GM19452 (cell line): ENCODE results near the gene PBX3.

Experiments
- ATAC-seq: cut with Tn5 transposase; IDR thresholded peaks from one replicate; pipeline ENCODE4 v1.9.1; 2021; ENCODE audit not compliant: unreplicated experiment

PBX3 gene

DNA sequence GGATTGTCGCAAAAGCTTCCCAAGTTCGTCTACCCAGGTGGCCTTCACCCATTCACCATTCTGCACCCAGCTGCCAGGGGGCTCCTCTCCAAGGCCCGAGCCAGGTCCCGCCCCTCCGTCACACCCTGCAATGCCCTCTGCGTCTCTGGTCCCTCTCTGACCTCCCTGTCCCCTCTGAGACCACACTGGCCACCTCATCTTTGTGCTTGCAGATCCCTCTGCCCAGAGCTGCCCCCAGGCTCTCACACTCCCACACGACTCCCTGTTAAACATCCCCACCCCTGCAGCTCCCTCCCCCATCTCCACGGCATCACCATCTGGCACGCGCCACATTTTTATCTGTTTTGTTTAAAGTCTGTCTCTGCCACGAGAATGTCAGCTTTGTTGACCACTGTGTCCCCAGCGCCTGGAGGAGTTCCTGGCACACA is 243.6 kb downstream of the PBX3 start:
- ATAC-seq, result no peak

DNA sequence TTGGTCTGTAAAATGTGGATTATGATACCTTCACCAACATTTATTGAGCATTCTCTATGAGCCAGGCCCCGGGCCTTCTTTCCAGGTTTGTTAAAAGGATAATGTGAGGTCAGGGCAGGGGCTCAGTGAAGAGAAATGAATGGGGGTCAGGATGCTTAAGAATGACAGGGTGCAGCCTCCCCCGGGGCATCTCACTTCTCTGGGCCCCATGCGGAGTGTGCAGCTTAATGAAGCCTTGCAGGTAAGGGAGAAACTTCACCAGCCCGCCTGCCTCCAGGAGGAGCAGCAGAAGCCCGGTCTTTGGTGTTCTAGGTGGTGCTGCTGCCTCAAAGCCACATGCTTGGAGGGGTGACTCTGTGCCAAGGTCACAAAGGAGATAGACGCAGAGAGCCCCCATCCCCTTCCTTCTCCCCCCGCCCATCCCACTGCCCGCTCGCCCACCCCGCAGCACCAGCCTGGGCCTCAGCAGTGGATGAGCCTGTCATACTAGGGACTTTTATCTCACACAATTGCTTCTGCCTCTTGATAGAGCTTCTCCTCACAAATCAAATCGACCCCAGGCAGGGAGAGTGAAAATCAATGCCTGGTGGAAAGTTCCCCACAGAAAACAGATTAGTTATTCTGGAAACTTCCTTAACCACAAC is 244.8 kb downstream of the PBX3 start:
- ATAC-seq, result no peak

DNA sequence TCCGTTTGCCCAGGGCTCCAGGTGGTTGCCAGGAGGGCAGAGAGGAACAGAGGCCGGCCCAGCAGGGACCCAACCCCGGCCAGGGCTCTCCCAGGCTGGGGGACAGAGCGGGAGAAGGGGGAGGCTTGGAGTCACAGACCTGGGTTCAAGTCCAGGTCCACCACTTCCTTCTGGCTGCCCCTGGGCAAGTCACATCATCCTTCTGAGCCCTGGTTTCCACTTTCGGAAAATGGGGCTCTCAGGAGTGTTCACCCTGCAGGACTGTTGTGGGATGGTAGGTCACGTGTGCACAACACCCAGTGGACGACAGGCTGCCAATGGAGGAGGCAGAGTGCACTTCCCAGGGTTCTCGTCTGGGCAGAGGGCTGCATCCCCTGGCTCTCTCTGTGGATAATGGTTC is 245.4 kb downstream of the PBX3 start:
- ATAC-seq, result no peak

DNA sequence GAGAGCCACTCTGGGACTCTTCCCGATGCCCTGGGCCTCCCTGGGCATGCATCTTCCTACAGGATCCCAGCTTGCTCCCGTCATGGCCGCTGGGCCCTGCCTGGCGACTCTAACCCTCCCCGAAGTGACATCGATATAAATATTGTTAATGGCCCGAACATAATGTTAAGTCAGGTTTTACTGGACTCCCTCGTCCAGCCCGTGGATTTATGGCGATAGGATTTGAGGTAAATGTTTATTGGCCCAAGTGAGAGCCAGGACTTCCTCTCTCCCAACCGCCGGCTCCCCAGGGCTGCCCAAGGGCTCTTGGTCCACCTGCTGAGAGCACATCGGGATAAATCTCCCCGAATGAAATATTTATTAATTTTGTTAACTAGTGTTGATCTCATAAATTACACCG is 246.3 kb downstream of the PBX3 start:
- no peak for ATAC-seq

DNA sequence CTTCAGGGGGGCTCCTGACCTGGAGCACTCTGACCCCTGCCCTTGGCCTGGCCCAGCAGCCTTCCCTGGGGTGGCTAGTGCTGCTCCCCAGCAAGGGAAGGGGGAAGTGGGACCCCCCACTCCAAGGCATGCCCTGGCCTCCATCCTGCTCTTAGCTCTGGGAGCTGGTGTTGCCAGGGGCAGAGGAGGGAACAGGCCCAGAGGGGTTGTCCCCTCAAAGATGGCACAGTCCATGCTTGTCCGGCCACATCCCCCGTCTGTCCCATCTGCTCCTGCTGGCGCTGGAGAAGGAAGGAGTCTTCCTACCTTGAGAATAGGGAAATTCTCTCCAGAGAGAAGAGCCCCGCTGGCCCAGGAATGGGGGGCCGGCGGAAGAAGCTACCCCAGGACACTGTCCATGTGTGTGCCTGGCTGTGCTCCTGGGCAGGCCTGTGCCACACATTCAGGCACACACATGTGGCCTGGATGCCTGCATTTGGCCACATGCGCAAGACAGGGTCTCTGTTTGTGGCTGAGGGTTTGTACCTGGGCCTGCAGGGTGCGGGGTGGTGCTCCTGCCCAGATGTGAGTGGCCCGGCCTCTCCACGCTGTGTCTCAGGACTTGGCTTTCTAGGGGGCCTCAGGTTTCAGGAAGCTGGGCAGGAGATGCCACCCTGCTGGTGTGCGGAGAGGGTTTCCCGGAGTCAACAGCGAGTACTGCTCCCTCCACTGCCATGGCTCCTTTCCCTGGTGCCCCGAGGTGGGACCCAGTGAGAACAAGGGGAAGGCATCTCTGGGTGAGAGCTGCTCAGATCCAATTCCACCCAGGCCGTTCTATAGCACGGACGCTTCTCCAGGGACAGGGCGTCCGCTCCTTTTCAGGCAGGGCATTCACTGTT is 247.1 kb downstream of the PBX3 start:
- ATAC-seq, result no peak

DNA sequence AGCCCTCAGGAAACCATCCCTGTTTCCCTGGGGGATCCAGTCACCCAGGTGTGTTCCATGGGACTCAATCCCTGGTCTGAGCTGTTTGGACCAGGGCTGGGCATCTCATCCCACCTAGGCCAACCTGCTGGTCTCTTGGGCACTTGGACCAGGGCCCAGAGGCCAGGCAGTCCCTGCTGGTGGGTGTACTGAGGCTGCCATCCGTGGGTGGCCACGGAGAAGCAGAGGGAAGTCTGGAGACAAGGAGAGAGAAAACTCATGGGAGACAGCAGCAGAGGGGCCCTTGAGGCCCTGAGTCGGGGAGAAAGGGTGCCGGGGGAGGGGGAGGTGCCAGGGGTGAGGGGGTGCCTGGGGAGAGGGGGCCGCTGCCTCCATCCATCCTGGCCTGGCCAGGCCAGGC is 247.8 kb downstream of the PBX3 start:
- no peak for ATAC-seq

DNA sequence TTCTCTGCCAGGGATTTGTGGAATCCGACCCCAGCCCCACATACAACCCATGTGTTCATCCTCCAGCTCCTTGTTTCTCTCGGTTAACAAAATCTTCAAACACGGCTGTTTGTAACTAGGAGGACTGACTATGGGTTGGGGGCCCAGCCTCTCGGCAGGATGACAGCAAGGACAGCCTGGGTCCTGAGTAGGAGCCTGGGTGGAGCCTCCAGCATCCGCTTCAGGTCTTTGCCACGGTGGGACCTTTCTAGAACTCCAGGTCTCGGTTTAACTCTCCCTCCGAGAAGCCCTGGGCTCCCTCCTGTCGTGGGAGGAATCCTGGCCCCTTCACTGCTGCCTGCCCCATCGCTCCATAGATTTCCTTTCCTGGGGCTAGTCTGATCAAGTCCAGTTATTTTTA is 248.5 kb downstream of the PBX3 start:
- no peak for ATAC-seq

DNA sequence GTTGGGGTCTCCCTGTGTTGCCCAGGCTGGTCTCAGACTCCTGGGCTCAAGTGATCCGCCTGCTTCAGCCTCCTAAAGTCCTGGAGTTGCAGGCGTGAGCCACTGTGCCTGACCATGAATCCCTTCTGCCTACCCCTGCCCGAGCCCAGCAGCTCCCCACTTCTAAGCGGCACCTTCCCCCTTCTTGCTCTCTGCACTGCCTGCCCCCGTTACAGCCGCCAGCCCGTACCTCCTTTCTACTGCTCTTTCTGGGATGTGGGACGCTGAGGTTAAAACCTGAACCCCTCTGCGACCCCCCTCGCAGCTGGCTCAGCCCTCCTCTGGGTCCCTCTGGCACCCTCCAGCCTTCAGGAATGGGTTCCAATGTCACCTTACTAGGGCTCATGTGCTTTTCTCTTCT is 249.6 kb downstream of the PBX3 start:
- ATAC-seq, result no peak

DNA sequence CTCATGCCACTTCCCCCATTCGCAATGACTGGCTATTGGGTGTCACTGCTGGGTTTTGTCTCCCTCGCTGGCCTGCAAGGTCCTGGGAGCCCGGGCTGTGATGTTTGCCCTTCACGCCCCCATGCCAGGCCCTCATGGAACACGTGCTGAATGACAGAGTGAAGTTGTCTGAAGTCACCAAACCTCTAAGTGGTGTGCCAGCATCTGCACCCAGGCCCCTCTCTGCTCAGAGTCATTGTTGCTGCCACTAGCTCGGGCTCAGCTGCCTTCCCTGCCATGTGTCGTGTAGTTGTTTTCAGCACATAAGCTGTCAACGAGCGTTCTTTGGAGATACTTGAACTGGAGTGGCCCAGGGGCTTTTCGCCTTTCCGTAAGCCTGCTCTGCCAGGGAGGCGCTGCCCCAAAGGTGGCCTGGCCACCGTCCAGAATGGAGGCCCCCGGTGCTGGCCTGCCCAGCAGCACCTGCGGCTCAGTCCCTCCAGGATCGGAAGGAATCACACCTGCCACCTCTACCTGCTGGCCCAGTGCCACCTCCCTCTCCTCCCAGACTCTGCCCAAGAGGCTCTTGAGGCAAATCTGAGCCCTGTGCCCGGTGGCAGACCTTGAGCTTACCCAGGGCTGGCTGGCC is 250.1 kb downstream of the PBX3 start:
- ATAC-seq, result no peak

DNA sequence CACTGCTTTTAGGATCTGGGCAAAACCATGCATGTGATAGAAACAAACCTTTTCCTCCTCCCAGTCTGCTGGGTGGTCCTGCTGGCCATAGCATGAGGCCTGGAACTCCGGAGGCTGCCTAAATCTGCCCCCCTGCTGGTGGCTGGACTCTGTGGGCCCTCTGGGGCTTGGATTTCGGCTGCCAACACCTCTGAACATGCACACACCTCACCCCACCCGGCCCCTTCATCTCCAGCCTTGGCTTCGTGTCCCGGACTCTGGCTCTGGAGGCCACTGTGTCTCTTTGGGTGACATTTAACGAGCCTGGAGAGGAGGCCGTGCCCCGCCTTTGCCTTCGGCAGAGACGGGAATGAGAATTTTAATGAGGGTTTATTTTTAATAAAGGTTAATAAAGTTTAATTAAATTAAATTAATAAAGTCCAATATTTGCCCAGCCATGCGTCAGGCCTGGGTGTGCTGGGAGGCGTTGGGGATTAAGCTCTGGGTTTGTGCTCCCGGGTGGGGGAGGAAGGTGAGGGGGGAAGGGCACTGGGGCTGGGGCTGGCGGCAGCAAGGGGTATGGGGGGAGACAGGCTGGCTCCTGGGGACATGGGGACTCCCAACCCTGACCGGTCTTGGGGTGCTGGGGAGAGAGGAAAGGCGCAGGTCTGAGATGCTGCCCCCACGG is 251.8 kb downstream of the PBX3 start:
- ATAC-seq, result no peak

DNA sequence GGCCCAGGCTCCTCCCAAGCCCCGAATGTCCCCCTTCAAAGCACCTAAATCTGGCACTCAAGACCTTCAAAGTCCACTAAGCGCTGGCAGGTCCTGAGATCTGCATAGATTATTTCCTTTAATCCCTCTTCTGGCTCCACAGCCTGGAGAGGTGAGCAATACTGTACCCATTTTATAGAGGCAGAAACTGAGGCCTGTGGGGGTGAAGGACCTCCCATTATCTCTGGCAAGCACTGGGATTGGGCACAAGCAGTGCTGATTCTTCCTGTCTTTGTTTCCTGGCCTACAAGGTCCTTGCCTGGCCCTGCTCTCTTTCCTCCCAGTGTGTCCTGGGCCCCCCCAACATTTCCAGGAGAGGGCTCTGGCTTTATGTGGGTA is 252.3 kb downstream of the PBX3 start:
- ATAC-seq, result no peak

DNA sequence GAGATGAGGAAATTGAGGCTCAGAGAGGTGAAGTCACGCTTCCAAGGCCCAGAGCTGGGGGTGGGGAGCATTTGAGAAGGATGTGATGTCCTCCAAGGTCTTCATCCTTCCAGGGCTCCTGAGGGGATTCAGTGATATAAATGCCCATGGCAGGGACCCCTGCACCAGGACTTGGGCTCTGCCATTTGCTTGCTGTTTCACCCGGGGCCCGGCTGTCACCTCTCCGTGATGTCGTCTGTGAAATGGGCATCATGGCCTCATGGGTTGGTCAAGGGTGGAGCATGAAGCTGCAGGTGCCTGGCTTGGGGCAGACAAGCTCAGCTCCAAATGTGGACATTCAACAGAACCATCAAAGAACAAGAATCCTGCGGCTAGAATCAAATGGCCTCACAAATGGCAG is 253.1 kb downstream of the PBX3 start:
- no peak for ATAC-seq

DNA sequence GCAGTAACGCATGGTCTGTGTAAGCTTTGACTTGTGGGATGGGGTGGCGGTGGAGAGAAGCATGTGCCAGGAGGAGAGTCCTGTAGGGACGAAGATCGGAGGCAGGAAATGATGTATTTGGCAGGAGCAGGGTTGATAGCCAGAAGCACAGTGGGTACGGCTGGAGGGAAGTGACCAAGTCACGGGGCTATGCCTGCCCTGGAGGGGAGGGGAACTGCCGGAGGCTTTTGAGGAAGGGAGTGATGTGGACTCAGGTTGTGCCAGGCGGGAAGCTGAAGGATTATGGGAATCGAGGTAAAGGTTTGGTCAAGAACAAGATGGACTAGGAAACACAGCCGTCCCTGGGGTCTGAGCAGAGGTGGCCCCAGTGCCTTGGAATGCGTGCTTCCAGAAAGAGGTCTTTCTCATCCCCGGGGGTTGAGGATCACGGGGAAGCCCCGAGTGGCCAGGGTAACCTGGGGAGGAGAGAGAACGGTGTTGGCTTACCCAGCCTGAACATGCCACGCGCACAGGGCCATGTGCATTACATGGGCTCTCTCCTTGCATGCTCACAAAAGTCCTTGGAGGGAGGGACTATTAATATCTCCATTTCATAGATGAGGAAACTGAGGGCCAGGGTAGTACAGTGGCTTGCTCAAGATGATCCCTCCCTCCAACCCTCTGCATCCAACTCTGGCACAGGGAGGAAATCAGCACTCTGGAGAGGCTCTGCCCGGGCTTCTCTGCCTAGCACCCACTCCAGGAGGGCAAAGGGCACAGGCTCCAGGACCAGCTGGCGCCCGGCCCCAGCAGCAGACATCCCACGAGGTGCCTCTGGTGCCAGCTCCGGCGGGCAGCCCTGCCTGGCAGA is 253.8 kb downstream of the PBX3 start:
- ATAC-seq, result no peak

DNA sequence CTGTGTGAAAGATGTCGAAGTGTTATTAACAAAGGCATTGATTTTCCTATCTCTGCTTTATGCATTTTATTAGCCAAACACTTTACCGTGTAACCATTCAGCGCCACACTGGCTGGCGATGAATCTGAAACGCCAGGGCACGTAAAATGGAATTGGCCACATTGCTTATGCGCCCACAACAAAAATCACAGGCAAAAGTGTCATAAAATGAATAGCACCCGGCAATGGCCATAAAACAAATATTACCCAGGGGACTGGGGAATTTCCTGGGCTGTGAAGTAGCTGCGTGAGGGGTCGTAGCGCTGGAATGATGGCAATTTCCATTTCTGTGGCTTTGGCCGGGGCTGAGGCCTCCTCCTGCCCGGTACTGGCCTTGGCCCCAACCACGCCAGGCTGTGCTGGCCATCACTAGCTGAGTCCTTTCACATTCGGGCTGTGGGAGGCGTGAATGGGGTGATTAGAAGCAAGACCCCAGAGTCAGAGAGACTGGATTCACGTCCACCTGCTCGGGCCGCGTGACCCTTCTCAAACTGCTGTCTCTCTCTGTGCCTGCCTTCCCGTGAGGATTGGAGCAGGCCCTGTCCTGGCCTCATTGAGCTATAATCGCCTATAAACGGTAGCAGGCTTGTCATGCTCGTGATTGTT is 254.5 kb downstream of the PBX3 start:
- no peak for ATAC-seq

DNA sequence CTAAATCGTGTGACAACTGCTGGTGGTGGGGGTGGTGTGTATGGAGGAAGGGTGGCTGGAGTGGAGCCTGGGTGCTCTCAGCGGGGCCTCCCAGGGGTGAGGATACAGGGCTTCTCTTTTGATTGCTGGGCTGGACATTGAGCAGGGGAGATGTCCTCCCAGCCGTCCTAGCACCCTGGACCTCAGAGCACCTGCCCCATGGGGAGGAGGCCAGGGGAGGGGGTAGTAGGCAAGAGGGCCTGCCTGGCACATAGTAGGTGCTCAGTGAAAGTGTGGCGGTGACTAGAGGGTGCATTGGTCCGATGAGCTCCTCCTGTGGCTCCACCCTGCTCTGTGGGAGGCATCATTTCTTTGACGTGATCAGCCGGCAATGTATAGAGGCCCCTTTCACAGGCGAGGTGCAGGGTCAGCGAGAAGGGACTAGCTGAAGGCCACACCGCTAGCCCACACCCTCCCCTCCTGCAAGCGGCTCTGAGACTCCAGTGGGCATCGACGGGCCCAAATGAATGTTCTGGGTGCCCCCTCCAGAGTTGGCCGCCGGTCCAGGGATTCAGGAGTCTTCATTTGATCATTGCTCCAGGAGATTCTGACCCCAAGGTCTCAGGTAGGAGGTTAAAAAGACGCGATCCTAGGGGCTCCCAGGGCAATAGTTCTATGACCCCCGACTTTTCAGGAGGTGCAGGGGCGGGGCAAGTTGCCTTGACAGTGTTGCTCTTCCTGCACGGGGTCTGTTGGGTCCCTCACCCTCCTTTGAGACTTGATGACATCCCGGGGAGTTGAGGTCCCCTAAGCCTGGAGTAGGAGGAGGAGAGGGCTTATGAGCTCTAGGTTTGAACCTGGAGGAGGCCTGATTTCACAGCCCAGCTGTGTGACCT is 255.5 kb downstream of the PBX3 start:
- ATAC-seq, result no peak

DNA sequence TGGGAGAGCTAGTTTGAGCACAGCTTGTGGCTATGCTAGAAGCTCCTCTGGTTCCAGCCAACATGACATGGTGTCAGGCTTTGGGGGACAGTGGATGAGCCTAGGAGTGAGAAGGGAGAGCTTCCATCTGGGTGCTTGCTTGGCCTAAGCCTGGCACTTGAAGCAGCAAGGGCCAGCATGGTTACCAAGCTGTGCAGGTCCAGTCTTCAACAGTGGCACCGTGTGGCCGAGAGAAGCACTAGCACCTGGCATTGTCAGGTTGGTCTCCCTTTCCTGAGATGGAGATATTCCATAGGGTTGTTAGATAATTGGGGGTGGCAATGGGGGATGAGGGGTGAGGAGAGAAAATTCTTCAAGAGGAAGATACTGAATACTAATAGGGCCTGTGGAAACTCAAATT is 261.9 kb downstream of the PBX3 start:
- no peak for ATAC-seq

DNA sequence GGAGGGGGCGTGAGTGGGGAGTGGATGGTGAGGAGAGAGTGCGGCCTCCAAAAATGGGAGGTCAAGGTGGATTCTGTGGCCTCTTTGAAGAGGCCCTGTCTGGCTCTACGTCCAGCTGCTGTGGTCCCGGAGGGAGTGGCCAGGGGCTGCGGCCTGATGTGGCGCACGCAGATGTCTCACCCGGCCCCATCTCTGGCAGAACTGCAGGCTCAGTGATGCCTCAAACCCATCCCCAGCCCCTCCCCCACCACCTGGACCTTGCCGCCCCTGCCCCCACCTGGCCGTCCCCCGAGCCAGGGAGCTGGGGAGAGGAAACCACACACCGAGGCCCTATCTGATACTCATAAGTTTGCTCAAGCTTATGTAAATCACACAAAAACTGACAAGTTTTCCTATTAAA is 267.6 kb downstream of the PBX3 start:
- no peak for ATAC-seq

DNA sequence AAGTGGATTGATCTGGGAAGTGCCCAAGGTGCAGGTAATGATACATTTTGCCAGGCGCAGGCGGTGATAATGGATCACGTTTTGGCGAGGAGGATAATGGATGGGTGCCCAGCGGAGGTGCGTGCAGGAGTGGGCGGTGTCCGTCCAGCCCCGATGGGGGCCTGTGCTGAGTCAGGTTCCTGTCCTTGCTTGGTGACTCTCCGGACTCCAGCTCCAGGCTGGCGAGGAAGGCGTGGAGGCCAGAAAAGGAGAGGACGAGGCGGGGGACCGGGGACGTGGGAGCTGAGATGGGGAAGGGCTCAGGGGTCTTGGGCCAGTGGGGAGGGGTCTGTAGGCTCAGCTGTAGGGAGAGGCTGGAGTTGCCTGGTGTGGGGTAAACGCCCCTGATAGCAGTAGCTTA is 268.3 kb downstream of the PBX3 start:
- ATAC-seq, result no peak

DNA sequence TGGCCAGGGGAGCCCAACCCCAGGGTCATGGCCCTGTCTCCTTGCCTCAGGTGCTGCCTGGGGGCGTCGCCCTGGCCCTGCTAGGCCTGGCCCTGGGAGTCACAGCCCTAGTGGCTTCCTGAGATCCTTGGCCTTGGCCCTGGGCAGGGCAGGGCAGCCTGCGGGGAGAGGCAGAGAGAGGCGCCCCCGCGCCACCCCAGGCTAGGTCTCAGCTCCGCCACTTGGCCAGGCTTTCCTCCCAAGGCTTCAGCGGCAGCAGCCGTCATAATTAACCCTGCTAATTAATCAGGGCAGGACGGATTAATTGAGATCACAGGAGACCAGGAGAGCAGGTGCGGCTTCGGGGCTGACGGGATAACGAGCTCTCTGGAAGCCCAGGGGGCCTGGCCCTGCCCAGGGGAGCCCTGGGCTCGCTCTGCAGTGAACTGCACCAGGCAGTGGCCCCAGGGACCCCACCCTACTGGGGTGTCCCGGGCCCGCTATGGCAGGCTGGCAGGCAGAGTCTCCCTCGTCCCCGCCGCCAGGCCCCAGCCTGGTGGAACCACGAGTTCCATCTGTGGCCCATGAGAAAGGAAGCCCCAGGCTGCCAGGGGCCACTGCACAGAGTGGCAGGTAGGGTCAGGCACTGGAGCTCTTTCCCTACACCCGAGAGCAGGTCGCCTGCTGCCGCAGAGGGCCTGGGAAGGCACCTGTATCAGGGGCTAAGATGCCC is 269.6 kb downstream of the PBX3 start:
- ATAC-seq, result no peak
